WI38 (cell line): Measurements from ENCODE around the gene CEACAM6.
A peak's percentile ranks its signal among the peaks of the same experiment; 100 is the strongest.
"Not testable (repeated sequence)": the region's sequence is repeated elsewhere in the genome, so short reads cannot be mapped to it uniquely, and the experiment has no call there.

ENCODE experiments used
- H3K4me3 ChIP-seq: 2 replicates; pipeline ENCODE4 v1.5.1; 2011; ENCODE audit warnings: low read depth, mild to moderate bottlenecking, control low read depth, low read length
- TF ChIP-seq, protein P1 (sequence below): IDR thresholded peaks from 2 replicates; pipeline ENCODE4 v1.5.1; 2012; ENCODE audit warnings: low read depth, mild to moderate bottlenecking, control low read depth, low read length

Gene CEACAM6

GRCh38 chr19:41787055-41787454, 31.7 kb downstream of the CEACAM6 start:
- TF ChIP-seq, protein P1, sequence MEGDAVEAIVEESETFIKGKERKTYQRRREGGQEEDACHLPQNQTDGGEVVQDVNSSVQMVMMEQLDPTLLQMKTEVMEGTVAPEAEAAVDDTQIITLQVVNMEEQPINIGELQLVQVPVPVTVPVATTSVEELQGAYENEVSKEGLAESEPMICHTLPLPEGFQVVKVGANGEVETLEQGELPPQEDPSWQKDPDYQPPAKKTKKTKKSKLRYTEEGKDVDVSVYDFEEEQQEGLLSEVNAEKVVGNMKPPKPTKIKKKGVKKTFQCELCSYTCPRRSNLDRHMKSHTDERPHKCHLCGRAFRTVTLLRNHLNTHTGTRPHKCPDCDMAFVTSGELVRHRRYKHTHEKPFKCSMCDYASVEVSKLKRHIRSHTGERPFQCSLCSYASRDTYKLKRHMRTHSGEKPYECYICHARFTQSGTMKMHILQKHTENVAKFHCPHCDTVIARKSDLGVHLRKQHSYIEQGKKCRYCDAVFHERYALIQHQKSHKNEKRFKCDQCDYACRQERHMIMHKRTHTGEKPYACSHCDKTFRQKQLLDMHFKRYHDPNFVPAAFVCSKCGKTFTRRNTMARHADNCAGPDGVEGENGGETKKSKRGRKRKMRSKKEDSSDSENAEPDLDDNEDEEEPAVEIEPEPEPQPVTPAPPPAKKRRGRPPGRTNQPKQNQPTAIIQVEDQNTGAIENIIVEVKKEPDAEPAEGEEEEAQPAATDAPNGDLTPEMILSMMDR: no peak
- no peak overlapping the region for H3K4me3 ChIP-seq

GRCh38 chr19:41788518-41788917, 33.2 kb downstream of the CEACAM6 start:
- not testable (repeated sequence) for H3K4me3 ChIP-seq

DNA sequence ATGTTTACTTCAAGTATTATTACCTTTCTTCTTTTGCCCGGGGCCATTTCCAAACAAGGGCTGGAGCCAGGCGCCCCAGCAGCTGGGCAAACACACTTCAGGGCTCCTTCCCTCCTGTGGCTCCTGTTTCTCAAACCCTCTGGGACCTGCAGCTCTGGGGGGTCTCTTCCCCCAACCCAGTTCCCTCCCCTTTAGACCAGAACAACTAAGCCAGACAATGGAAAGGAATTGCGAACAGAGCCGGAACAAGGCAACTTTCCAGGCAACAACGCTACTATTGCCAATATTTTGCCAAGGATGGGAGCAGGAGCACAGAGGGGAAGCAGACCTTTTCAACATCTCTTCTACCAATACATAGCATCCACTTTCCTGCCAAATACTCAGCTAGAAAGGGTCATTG, 33.7 kb downstream of the CEACAM6 start:
- H3K4me3 ChIP-seq: not testable (repeated sequence)

- no peak overlapping the region for H3K4me3 ChIP-seq
- TF ChIP-seq, protein P1: peak; percentile 59
These were observed 37.4 kb downstream of the CEACAM6 start for GRCh38 chr19:41792513-41793413.

GRCh38 chr19:41793414-41793727, 38.0 kb downstream of the CEACAM6 start:
- no peak overlapping the region for H3K4me3 ChIP-seq
- TF ChIP-seq, protein P1: no peak

- TF ChIP-seq, protein P1: peak; percentile 62
- no peak overlapping the region for H3K4me3 ChIP-seq
These were observed 39.7 kb downstream of the CEACAM6 start for GRCh38 chr19:41795031-41795461.

DNA sequence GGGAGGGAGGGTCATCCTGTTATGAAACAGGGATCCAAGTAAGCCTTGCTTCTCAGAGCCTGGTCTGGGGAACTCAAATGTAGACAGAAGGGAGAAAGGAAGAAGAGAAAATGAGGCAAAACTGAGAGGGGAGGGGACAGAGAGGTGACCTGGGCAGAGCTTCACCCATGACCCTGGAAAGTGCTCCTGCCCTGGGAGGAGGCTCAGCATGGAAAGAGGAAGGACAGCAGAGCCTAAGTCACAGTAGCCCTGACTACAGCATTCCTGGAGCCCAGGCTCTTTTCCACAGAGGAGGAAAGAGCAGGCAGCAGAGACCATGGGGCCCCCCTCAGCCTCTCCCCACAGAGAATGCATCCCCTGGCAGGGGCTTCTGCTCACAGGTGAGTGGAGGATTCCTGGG, 41.0 kb downstream of the CEACAM6 start, which contains the start of gene CEACAM3:
TSS of gene CEACAM3 (plus strand) at position 226 of the 400 bp plus-strand sequence. CDS start at position 317, 91 bp downstream.
- TF ChIP-seq, protein P1: no peak
- no peak within 1 kb of the TSS for H3K4me3 ChIP-seq

DNA sequence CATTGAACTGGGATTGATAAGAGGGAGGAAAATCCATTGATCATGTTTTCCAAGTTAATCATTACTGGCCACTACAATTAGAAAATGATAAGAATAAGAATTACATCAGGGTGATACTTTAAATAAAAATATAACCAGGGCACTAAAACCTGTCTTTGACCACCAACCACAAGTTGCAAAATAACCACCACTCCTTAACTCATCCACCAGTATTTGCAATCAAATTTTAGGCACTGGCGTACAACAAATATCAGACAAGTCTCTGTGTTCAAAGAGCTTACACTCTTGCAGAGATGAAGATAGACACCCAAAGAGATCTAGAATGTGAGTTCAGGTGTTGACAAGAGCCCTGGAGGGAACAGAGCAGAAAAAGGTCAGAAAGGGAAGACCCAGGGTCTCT, 41.6 kb downstream of the CEACAM6 start:
- H3K4me3 ChIP-seq: no peak overlapping the region
- TF ChIP-seq, protein P1: no peak
